Posterior cingulate gyrus (tissue), 11 donors: ENCODE results near the gene MR1.

ENCODE experiments used
- DNase-seq, 10 donors: peaks; one replicate each; pipeline versions ENCODE4 v3.0.0 to v3.0.0-alpha.2; 2020 to 2021; ENCODE audit warnings: mixed read lengths in 3 of 10
- intact Hi-C: fragments of 100-400 bp; cut with DNase I; formaldehyde crosslinking; loops from one replicate; pipeline ENCODE4 v1.15.1; 2023

MR1 gene

GRCh38 chr1:181061891-181062835, 28.4 kb downstream of the MR1 start:
- intact Hi-C loops, result no loop called here
- peak in 2 of 10 donors; percentile 72 to 79 for DNase-seq

- no peak for DNase-seq
- intact Hi-C loops, result no loop called here
These were observed 29.1 kb downstream of the MR1 start for GRCh38 chr1:181062836-181063428.

DNA sequence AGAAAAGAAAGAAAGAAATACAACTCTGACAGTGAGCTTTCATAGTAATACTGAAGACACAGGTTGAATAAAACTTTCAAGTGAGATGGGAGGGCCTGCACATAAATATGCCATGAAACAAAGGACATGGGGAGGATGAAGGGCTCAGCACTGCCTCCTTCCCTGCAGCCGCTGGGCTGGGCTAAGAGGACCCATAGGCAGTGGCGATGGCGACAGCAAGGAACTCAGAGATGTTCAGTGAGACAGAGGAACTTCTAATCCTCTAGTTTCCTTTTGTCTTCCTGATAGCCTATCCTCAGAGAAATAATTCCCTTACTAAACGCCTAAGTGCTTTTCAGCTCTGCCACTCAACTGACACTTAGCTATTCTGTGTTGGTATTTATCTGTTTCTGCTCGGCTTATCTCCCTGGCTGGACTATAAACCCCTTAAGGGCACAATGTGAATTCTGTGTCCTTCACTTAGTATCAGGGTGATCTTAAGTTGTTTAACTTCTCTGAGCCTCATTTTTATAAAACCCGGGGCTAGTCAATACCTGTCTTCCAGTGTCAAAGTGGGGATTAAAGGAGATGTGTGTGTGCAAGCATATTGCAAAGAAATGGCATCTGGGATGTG, 30.3 kb downstream of the MR1 start:
- intact Hi-C loops, result no loop called here

DNA sequence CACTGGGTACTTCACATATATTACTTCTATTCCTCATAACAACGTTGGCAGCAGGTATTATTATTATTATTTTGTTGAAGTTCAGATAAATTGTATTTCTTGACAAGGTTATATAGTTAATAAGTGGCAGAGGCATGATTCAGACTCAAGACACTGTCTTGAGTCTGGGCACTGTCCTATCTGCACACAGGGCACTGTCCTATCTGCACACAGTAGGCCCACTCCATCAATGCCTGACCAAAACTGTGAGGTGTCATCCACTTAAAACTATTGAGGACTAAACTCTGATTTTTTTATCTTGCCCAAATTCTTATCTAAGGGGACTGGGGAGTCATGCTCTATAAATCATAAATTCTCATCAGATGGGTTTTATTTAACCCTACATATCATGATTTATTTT, 30.9 kb downstream of the MR1 start:
- intact Hi-C loops, result no loop called here
- DNase-seq, result no peak

More for the DNA sequence above, 30.3 kb downstream of the MR1 start:
- no peak for DNase-seq

GRCh38 chr1:181073638-181074037, 39.9 kb downstream of the MR1 start:
- intact Hi-C loops, result no loop called here
- no peak for DNase-seq

GRCh38 chr1:181075766-181076350, 42.1 kb downstream of the MR1 start:
- DNase-seq, result no peak
- intact Hi-C loops, result no loop called here

DNA sequence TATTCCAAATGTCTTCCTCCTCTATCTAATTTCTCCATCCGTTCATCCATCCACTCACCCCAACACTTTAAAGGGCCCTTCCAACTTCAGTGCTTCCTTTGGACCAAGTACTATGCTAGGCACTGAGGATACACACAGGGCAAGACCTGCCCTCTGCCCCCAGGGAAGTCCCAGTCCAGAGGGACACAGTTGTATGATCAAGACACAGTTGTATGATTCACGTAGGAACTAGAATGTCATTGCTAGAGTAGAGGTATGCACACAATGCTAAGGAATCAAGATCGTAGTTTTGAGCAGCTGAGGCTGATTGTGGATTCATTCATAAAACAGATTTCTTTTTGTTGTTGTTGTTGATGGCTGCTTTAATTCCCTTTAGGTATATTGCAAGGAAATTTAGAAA, 43.1 kb downstream of the MR1 start:
- intact Hi-C loops, result no loop called here
- DNase-seq, result no peak

DNA sequence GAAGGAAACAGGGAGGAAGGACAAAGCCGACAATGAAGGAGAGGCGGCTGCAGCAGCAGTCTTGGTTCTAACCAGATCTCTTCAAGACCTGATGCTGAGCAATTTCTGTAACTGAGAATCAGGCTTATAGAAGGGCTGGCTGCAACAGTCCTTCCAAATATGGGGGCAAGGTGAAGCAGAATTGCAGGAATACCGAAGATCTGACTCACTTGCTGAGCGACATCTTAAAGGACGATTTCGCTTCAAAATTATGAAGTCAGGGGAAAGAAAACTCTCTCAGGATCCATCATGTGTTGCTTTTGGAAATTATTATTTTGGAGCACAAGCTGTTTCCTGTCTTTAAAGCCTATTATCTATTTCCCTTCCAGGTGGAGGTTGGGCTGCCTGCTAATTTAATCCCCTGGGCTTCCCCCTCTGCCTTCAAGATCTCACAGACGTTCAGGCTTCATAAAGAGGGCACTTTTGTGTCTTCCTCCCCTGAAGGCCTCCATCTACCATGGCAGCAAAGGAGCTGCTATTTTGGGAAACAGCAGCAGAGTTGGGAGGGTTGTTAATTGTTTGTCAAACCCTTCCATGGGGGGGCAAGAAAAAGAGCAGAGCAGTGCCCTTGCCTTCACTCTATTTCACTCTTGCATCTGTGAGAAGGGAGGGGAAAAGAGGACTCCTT, 43.9 kb downstream of the MR1 start:
- DNase-seq, result no peak
- intact Hi-C loops, result no loop called here

DNA sequence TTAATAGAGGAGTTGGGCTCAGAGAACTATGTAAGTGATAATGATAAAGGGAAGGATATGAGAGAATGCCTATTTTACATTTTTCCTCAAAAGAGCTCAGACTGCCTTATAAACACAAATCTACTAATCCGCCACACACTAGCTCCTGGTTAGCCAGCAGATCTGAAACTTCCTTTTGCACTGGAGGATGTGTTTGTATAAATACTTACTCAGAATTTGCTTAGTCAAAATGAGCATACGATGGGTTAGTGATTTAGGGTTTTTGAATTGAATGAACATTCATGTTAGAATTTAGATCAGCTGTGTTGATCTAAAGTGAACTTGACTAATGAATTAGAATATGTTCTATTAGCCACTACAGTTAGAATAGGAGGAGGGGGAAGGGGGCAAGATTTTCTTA, 45.6 kb downstream of the MR1 start:
- DNase-seq, result no peak
- intact Hi-C loops, result no loop called here

DNA sequence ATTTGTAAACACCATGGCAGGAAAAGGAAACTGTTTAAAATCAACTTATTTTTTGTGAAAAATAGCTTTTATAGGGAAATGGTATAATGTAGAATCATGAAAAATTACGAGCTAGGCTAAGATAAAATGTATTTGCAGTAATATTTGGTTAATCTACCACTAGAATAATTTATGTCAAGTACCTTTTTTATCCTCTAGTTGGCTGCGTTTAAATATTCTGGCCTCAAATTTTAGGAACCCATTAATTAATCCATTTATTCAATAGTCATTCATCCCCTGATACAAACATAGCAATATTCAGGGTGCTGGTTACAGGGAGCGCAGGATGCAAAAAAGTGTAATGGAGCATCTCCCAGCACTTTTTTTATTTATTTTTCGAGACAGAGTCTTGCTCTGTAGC, 46.1 kb downstream of the MR1 start:
- intact Hi-C loops, result no loop called here
- DNase-seq, result no peak

GRCh38 chr1:181080556-181080955, 46.8 kb downstream of the MR1 start:
- intact Hi-C loops, result no loop called here
- DNase-seq, result no peak

DNA sequence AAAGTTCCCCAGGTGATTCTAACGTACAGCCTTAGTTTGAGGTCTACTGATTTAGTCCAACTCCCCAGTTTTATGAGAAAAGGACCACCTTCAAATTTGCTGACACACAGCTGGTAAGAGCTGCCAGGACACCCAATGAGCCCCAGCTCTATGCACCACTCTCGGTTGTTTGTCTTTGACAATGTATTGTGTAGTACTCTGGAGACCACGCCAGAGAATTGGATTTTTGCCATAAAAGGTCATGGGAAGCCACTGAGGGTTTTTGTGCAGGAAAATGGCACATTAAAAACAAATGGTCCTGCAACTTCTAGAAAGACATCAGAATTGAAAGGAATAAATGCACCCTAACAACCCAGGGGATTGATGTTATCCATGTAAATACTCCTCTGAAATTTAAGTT, 47.6 kb downstream of the MR1 start:
- intact Hi-C loops, result no loop called here
- DNase-seq, result no peak

DNA sequence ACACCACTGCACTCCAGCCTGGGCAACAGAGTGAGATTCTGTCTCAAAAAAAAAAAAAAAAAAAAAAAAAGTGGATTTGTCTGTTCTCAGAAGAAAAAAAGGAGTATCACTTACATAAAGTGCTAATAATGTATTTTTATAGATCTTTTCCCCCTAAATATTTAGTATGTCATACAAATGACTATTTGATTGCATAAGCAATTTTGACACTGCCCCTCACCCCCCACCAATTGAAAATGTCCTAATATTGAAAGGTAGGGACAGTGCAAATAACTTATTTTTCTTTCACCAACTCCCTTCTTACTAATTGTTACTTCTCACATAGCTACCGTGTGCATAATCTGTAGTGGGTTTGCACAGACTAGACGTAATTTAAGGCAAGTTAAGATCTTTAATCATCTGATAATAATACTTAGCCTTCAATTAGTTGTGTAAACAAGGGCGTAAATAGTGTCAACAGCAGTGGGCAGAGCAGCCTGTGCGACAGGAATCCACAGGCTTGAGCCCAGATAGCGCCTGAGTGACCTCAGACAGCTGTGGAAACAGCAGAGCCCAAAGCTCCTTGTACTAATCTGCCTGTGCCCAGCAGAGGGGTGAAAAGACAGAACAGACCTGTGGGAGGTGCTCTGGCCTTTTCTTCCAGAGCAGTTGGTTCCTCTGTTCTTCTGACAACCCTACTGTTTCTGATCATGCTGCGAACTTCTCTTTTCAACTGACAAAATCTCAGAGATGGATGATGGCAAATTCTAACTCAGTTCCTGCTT, 50.2 kb downstream of the MR1 start:
- intact Hi-C loops, result no loop called here

DNA sequence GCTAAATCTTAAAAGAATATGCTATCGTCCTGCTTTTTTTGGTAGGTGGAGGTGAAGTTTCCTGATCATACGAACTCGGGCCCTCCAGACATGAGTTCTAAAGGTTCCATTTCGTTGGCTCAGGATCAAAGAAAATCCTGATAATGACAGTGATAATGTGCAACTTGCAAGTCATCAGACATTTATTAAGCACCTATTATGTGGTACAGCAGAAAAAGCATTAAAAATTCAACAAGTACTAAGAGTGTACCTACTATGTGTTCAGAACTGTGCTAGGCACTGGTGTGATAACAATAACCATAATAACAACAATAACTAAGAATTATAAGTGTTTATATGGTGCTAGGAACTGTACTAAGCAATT, 50.8 kb downstream of the MR1 start:
- intact Hi-C loops, result no loop called here
- no peak for DNase-seq

More for the DNA sequence above, 50.2 kb downstream of the MR1 start:
- DNase-seq, result peak in 1 of 10 donors; percentile 24

GRCh38 chr1:181086091-181086490, 52.3 kb downstream of the MR1 start:
- no peak for DNase-seq
- intact Hi-C loops, result no loop called here

DNA sequence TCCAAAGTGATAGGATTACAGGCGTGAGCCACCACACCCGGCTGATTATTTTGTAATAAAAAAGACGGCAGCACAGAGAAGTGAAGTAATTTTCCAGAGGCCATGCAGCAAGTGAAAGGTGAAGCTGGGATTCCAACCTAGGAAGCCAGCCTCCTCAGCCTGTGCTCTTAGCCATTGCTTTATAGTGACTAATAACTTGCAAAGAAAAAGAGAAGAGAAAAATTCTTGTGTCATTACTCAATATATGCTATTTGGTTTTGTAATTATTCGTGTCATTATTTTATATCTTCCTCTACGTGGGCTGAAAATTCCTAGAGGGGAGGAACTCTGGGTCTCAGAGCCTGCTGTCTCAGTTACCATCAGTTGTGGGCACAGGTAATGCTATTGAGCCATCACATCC, 53.1 kb downstream of the MR1 start:
- intact Hi-C loops, result no loop called here
- no peak for DNase-seq

GRCh38 chr1:181087400-181087901, 53.7 kb downstream of the MR1 start:
- intact Hi-C loops, result no loop called here
- DNase-seq, result no peak

DNA sequence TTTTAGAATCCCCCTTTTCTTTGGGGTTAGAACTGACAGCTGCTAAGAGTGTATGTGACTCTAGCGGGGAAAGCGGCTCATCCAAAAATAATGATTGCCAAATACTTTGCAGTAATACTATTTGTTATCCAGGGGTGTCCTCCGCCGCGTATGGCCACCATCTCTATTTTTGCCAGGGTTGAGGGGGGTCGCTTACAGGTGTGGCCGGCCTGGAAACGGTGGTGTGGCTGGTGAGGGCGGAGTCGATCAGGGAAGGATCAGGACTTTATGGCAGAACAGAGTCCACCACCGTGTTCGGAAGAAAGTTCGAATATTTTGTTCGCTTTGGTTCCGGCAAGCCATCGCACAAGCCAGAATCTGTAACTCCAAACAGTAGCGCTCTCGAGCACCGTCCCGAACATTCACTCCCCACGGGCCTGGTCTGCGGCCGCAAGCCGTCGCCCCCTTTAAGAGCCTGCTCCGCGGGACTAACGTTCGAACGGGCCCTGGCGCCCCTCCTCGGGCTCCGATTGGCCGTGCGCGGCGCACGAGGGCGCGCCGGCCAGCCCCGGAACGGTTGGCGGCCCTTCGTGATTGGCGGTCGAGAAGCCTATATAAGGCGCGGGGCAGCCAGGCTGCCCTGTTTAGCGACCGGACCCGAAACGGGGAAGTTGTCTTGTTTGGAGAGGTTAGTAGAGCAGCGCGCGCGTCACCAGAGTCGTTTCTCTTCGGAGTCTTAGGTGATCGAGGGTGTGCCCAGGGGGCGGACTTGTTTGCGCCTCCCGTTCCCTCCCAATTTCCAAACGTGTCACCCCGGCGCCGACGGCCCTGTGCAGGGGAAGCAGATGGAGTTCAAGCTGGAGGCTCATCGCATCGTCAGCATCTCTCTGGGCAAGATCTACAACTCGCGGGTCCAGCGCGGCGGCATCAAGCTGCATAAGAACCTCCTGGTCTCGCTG, 54.6 kb downstream of the MR1 start, which contains the start of gene IER5:
TSS of gene IER5 (plus strand) at position 622 of the 938 bp plus-strand sequence. CDS start at position 825, 203 bp downstream.
- intact Hi-C loops, result loop anchor here (1.0 to 2.0 kb wide), 4 partner anchors 16 to 206 kb away; partner anchors contain the start of gene STX6
- peak; percentile 92 to 99 (median 97) for DNase-seq
